ENCODE data around the gene C14orf93. TPM values are rescaled to one million over a fixed set of nuclear protein-coding genes. Genes with fewer than 3 reads are reported as not detected.

The C14orf93 gene
- total and polyA plus RNA-seq, 2 experiments from 2014 or later, result 6.7 to 26.3 TPM

GRCh38 chr14:22981090-22981875 is 28.7 kb downstream of the C14orf93 start:
- Histone ChIP-seq H3K9me3 (ENCODE audit: low read depth) (no peaks in the 10 kb centered on the region), H3K27me3 (no peaks in the 10 kb centered on the region), H3K4me3 (peak overlapping the region; percentile 74), H3K27ac (peak overlapping the region; percentile 99), H3K4me1 (ENCODE audit: low read depth) (peaks cover 38% of the 10 kb centered on the region), H3K36me3 (no peaks in the 10 kb centered on the region)
- TF ChIP-seq CTCF (IDR thresholded peaks at IDR 0.05; ENCODE audit: low read depth, low read length), result no peak
- DNase-seq (ENCODE audit: low read depth in 1 of 2, low spot score in 1 of 2), result peak; percentile 24 to 25

GRCh38 chr14:22980672-22981089 is 29.3 kb downstream of the C14orf93 start:
- DNase-seq (ENCODE audit: low read depth in 1 of 2, low spot score in 1 of 2), result peak; percentile 60 to 66
- H3K27ac ChIP-seq, result peak overlapping the region; percentile 99

GRCh38 chr14:22979748-22980392 is 30.1 kb downstream of the C14orf93 start:
- peaks cover 3% of the 10 kb centered on the region for H3K36me3 ChIP-seq
- no peaks in the 10 kb centered on the region for H3K27me3 ChIP-seq
- no peak for DNase-seq (ENCODE audit: low read depth in 1 of 2, low spot score in 1 of 2)
- H3K27ac ChIP-seq, result peak overlapping the region; percentile 99
- H3K4me1 ChIP-seq (ENCODE audit: low read depth), result peaks cover 40% of the 10 kb centered on the region
- no peak for TF ChIP-seq CTCF (IDR thresholded peaks at IDR 0.05; ENCODE audit: low read depth, low read length)
- H3K4me3 ChIP-seq, result peak overlapping the region; percentile 74
- H3K9me3 ChIP-seq (ENCODE audit: low read depth), result no peaks in the 10 kb centered on the region

More at GRCh38 chr14:22980672-22981089, 29.3 kb downstream of the C14orf93 start:
- no peak for TF ChIP-seq CTCF (IDR thresholded peaks at IDR 0.05; ENCODE audit: low read depth, low read length)
- peaks cover 40% of the 10 kb centered on the region for H3K4me1 ChIP-seq (ENCODE audit: low read depth)
- H3K4me3 ChIP-seq, result peak overlapping the region; percentile 74
- H3K36me3 ChIP-seq, result no peaks in the 10 kb centered on the region
- no peaks in the 10 kb centered on the region for H3K27me3 ChIP-seq
- no peaks in the 10 kb centered on the region for H3K9me3 ChIP-seq (ENCODE audit: low read depth)

- H3K36me3 ChIP-seq, result peaks cover 10% of the 10 kb centered on the region
- TF ChIP-seq CTCF (IDR thresholded peaks at IDR 0.05; ENCODE audit: low read depth, low read length), result no peak
- no peak overlapping the region for H3K4me3 ChIP-seq
- H3K27me3 ChIP-seq, result no peaks in the 10 kb centered on the region
- H3K27ac ChIP-seq, result peak overlapping the region; percentile 99
- H3K9me3 ChIP-seq (ENCODE audit: low read depth), result no peaks in the 10 kb centered on the region
- peaks cover 40% of the 10 kb centered on the region for H3K4me1 ChIP-seq (ENCODE audit: low read depth)
- DNase-seq (ENCODE audit: low read depth in 1 of 2, low spot score in 1 of 2), result no peak
Observed at GRCh38 chr14:22978981-22979671, 30.8 kb downstream of the C14orf93 start.

GRCh38 chr14:22978487-22978837 is 31.5 kb downstream of the C14orf93 start:
- Histone ChIP-seq H3K36me3 (peaks cover 10% of the 10 kb centered on the region), H3K27me3 (no peaks in the 10 kb centered on the region), H3K27ac (peak overlapping the region; percentile 99), H3K4me3 (no peak overlapping the region), H3K9me3 (ENCODE audit: low read depth) (no peaks in the 10 kb centered on the region), H3K4me1 (ENCODE audit: low read depth) (peaks cover 40% of the 10 kb centered on the region)
- DNase-seq (ENCODE audit: low read depth in 1 of 2, low spot score in 1 of 2), result no peak
- TF ChIP-seq CTCF (IDR thresholded peaks at IDR 0.05; ENCODE audit: low read depth, low read length), result no peak
